ENCODE data around the gene LRP10. TPM values are rescaled to one million over a fixed set of nuclear protein-coding genes. Genes with fewer than 3 reads are reported as not detected.
A peak's percentile ranks its signal among the peaks of the same experiment; 100 is the strongest.

LRP10 gene
- total RNA-seq, 1 donor from 2014 or later = 43.1 TPM

DNA sequence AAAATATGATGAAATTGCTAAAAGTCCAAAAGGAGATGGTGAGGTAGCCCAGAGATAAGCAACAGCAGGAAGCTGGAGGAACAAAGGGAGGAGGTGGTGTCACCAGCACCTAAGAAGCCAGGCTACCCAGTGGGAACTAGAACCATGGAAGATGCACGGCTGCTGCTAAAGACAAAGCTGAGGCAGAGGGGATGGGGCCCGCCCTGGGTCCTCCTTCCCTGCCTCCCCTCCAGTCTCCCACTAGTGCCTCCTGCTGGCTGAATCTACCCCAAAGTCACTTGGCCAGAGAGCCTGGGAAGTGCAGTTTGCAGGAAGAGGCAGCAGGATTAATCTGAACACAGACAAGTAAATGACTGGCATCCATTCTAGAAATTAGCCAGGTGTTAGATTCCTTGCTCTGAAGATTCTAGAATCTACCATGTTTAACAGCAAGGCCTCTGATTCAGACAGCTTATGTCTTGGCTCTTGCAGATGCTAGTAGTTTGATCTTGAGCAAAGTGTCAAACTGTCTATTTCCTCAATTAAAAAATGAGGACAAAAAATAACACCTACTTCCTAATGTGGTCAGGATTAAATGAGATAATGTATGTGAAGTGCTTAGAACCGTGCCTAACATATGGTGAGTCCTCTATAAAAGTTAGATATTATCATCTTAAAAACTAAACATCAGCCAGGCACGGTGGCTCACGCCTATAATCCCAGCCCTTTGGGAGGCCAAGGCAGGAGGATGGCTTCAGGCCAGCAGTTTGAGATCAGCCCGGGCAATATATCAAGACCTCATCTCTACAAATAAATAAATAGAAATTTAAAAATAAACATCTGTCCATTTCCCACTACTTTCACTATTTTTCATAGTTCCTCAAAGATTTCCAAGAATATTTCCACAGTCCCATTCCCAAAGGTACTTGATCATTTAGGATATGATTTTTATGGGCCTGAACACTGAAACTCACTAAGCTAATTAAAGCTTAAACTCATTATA, 5.8 kb upstream of the LRP10 start:
- H3K9me3 Mint-ChIP-seq (ENCODE audit: low read depth) = no peaks in the 10 kb centered on the region
- H3K27me3 Mint-ChIP-seq = no peaks in the 10 kb centered on the region
- no peak for DNase-seq (ENCODE audit: low spot score, unreplicated experiment)
- H3K27ac Mint-ChIP-seq = no peak overlapping the region
- peaks cover 4% of the 10 kb centered on the region for H3K4me1 Mint-ChIP-seq (ENCODE audit: low read depth)
- TF ChIP-seq, protein P1, sequence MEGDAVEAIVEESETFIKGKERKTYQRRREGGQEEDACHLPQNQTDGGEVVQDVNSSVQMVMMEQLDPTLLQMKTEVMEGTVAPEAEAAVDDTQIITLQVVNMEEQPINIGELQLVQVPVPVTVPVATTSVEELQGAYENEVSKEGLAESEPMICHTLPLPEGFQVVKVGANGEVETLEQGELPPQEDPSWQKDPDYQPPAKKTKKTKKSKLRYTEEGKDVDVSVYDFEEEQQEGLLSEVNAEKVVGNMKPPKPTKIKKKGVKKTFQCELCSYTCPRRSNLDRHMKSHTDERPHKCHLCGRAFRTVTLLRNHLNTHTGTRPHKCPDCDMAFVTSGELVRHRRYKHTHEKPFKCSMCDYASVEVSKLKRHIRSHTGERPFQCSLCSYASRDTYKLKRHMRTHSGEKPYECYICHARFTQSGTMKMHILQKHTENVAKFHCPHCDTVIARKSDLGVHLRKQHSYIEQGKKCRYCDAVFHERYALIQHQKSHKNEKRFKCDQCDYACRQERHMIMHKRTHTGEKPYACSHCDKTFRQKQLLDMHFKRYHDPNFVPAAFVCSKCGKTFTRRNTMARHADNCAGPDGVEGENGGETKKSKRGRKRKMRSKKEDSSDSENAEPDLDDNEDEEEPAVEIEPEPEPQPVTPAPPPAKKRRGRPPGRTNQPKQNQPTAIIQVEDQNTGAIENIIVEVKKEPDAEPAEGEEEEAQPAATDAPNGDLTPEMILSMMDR (IDR thresholded peaks at IDR 0.05; ENCODE audit: unreplicated experiment) = peak; percentile 28
- no peaks in the 10 kb centered on the region for H3K36me3 Mint-ChIP-seq (ENCODE audit: insufficient read depth)
- H3K4me3 Mint-ChIP-seq (ENCODE audit: low read depth) = no peak overlapping the region

DNA sequence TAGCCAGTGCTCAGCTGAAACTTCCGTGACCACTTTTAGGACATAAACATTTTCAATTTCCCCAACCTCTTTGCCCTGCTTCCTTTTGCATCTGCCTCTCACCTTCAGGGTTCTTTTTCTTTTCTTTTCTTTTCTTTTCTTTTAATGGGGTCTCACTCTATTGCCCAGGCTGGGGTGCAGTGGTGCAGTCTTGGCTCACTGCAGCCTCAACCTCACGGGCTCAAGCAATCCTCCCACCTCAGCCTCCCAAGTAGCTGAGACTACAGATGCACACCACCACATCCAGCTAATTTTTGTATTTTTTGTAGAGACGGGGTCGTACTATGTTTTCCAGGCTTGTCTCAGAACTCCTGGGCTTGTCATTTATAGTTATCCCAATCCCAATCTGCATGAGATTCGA, 4.7 kb upstream of the LRP10 start:
- no peak for DNase-seq (ENCODE audit: low spot score, unreplicated experiment)
- H3K36me3 Mint-ChIP-seq (ENCODE audit: insufficient read depth) = no peaks in the 10 kb centered on the region
- no peak overlapping the region for H3K27ac Mint-ChIP-seq
- no peaks in the 10 kb centered on the region for H3K9me3 Mint-ChIP-seq (ENCODE audit: low read depth)
- H3K4me3 Mint-ChIP-seq (ENCODE audit: low read depth) = no peak overlapping the region
- TF ChIP-seq, protein P1 (IDR thresholded peaks at IDR 0.05; ENCODE audit: unreplicated experiment) = no peak
- no peaks in the 10 kb centered on the region for H3K27me3 Mint-ChIP-seq
- H3K4me1 Mint-ChIP-seq (ENCODE audit: low read depth) = peaks cover 9% of the 10 kb centered on the region

DNA sequence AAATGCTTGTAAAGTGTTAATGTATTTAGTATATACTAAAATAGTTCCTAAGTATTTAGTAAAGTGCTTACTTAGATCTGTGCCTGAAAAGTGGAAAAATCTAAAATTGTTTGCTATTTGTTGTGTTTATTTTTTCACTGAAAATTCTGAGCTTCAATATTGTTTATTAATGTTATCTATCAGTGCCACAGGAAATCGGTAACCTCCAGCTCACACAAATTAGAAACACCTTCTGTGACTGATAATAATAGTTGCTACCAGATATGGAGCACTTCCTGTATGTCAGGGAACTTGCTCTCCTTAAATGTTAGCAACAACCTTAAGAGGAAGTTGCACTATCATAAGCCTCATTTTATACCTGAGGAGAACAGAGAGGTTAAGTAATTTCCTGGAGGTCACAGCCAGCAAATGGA, 723 bp upstream of the LRP10 start:
- Mint-ChIP-seq H3K27me3 (no peaks in the 10 kb centered on the region), H3K9me3 (ENCODE audit: low read depth) (no peaks in the 10 kb centered on the region), H3K4me3 (ENCODE audit: low read depth) (peak overlapping the region; percentile 91), H3K4me1 (ENCODE audit: low read depth) (peaks cover 14% of the 10 kb centered on the region), H3K27ac (peak overlapping the region; percentile 100), H3K36me3 (ENCODE audit: insufficient read depth) (peaks cover 6% of the 10 kb centered on the region)
- no peak for DNase-seq (ENCODE audit: low spot score, unreplicated experiment)
- TF ChIP-seq, protein P1 (IDR thresholded peaks at IDR 0.05; ENCODE audit: unreplicated experiment) = no peak

DNA sequence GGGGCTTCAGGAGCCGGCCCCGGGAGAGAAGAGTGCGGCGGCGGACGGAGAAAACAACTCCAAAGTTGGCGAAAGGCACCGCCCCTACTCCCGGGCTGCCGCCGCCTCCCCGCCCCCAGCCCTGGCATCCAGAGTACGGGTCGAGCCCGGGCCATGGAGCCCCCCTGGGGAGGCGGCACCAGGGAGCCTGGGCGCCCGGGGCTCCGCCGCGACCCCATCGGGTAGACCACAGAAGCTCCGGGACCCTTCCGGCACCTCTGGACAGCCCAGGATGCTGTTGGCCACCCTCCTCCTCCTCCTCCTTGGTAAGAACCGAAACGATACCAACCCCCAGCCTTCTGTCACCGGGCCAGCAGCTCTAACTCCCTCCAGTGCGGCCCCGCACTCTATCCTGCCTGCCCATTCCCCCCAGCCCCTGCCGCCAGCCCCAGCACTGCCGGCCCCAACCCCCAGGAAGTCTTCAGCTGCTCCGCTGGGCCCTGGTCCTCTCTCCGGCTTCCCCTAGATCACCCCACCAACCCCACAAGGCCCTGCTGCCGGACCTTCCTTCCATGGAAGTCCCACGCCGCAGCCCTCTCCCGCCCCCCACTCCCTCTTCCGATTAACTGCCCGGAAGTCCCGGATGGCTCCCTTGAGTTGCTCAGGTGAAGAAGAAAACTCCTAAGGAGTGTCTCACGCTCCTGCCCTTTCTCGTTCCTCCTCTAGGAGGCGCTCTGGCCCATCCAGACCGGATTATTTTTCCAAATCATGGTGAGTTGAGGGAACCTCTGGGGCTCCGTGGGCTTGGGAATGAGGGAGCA, 693 bp downstream of the LRP10 start:
- Mint-ChIP-seq H3K4me3 (ENCODE audit: low read depth) (peak overlapping the region; percentile 91), H3K9me3 (ENCODE audit: low read depth) (no peaks in the 10 kb centered on the region), H3K27me3 (no peaks in the 10 kb centered on the region), H3K4me1 (ENCODE audit: low read depth) (peaks cover 14% of the 10 kb centered on the region), H3K36me3 (ENCODE audit: insufficient read depth) (peaks cover 9% of the 10 kb centered on the region), H3K27ac (peak overlapping the region; percentile 84)
- TF ChIP-seq, protein P1 (IDR thresholded peaks at IDR 0.05; ENCODE audit: unreplicated experiment) = peak; percentile 93
- peak; percentile 85 for DNase-seq (ENCODE audit: low spot score, unreplicated experiment)

DNA sequence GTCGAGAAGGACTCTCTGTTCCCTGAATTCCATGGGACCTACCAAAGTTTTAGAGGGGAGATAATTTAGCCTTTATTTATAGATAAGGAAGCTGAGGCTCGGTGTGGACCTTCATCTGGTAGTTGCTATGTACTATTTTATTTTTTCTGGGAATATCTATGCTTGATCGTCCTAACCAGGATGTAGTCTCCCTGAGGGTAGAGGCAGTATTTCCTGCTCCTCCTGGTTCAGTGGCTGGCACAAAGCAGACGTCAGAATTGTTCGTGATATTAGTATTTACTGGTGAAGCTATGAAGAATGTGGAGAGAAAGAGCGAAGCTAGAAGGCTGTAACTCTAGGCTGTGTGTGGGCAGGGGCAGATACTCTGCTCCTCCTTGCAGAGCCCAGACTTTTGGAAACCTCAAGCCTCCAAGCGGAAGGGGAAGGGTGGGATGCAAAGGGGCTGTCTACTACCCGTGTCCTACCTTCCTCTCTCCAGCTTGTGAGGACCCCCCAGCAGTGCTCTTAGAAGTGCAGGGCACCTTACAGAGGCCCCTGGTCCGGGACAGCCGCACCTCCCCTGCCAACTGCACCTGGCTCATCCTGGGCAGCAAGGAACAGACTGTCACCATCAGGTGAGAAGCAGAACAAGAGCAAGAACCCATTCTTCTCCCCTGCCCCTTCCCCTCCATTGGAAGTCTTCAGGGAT, 1.4 kb downstream of the LRP10 start:
- no peaks in the 10 kb centered on the region for H3K9me3 Mint-ChIP-seq (ENCODE audit: low read depth)
- TF ChIP-seq, protein P1 (IDR thresholded peaks at IDR 0.05; ENCODE audit: unreplicated experiment) = no peak
- H3K36me3 Mint-ChIP-seq (ENCODE audit: insufficient read depth) = peaks cover 12% of the 10 kb centered on the region
- DNase-seq (ENCODE audit: low spot score, unreplicated experiment) = no peak
- no peaks in the 10 kb centered on the region for H3K27me3 Mint-ChIP-seq
- H3K27ac Mint-ChIP-seq = peak overlapping the region; percentile 84
- H3K4me1 Mint-ChIP-seq (ENCODE audit: low read depth) = peaks cover 14% of the 10 kb centered on the region
- H3K4me3 Mint-ChIP-seq (ENCODE audit: low read depth) = peak overlapping the region; percentile 91
